NCI-H187 (cell line): ENCODE data around the gene P2RY8.
"Not testable (repeated sequence)": the region's sequence is repeated elsewhere in the genome, so short reads cannot be mapped to it uniquely, and the experiment has no call there.

Experiments
- DNase-seq, 2 experiments: peaks; one replicate each; lab custom pipeline; 2025; lab: John Stamatoyannopoulos, UW

The P2RY8 gene

GRCh38 chrX:1444561-1445500 lies 92.2 kb downstream of the P2RY8 start:
- DNase-seq, result no peak

DNA sequence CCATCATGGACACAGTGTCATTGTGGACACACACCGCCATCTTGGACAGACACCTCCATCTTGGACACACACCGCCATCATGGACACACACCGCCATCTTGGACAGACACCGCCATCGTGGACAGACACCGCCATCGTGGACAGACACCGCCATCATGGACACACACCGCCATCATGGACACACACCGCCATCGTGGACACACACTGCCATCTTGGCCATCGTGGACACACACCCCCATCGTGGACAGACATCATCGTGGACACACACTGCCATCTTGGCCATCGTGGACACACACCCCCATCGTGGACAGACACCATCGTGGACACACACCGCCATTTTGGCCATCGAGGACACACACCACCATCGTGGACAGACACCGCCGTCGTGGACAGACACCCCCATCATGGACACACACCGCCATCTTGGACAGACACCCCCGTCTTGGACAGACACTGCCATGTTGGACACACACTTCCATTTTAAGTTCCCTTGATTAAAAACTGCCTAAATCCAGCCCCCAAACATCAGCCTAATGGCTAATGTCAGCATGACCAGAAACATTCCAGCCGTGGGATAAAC lies 93.4 kb downstream of the P2RY8 start:
- DNase-seq, result no peak

DNA sequence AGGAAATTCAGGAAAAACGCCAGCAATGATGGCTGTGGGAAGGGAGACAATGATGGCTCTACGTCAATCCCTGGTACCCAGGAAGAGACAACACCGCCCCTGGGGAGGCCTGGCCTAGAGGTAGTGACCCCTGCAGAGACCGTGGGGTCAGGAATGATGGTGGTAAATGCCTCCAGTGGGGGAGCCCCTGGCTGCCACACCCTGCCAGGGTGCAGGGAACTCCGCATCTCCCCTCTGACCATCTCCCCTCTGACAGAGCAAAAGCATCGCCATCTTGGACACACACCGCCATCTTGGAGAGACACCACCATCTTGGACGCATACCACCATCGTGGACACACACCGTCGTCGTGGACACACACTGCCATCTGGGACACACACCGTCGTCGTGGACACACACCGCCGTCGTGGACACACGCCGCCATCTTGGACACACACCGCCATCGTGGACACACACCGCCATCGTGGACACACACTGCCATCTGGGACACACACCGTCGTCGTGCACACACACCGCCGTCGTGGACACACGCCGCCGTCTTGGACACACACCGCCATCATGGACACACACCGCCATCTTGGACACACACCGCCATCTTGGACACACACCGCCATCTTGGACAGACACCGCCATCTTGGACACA lies 94.1 kb downstream of the P2RY8 start:
- no peak for DNase-seq

DNA sequence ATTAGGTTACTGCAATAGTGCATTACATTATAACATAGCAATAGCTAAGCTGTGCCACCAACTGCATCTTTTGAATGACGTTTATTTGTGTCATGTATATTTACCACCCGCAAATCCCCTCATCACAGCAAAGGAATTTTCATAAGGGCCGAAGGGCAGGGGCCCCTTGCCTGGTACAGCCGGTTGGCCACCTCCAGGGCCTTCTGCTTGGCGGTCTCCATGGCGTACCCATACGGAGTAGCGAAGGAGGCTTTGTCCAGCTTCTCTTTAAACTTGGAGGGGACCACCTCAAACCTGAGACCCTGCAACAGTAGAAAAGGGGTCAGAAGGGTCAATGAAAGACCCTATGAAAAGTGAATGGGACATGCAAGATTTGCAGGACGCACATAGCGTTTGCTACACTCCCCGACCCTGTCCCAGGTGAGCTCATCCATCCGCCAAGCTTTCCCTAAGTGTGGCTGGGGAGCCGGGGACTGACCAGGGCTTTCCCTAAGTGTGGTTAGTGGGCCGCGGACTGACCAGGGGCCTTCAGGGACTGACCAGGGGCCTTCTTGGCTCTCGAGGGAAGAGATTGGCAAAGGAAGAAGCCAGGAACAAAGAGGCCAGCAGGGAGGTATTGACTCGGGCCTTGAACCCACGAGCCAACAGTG lies 94.8 kb downstream of the P2RY8 start:
- DNase-seq, result no peak

DNA sequence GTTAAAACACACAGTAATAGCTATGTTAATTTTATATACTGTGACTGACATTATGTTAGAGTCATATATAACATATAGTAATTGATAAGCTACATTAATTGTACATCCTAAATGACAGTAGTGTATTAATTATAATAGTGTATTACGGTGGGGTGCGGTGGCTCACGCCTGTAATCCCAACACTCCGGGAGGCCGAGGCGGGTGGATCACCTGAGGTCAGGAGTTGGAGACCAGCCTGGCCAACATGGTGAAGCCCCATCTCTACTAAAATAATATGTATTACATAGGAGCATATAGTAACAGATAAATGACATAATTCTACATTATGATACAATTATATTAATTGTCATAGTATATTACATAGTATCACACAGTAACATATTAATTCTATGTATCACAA lies 96.5 kb downstream of the P2RY8 start:
- no peak for DNase-seq

- no peak for DNase-seq
These were observed 101.6 kb downstream of the P2RY8 start for GRCh38 chrX:1435241-1435895.

DNA sequence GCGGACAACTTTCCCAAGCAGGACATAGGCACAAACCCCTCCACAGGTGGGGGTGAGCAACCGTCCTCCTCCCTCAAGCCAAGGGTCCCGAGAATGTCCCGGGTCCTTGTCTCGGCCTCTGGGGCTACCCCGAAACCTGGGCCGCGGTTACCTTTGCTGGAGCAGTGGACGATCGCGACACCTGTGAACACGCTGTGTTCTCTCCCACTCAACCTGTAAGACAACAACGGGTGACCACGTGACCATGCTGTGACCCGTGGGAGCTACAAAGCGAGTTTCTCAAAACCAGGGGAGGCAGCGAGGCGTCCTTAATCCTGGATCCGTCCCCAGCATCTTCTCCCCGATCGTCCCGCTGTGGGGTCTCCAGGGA lies 102.1 kb downstream of the P2RY8 start:
- DNase-seq, result no peak

DNA sequence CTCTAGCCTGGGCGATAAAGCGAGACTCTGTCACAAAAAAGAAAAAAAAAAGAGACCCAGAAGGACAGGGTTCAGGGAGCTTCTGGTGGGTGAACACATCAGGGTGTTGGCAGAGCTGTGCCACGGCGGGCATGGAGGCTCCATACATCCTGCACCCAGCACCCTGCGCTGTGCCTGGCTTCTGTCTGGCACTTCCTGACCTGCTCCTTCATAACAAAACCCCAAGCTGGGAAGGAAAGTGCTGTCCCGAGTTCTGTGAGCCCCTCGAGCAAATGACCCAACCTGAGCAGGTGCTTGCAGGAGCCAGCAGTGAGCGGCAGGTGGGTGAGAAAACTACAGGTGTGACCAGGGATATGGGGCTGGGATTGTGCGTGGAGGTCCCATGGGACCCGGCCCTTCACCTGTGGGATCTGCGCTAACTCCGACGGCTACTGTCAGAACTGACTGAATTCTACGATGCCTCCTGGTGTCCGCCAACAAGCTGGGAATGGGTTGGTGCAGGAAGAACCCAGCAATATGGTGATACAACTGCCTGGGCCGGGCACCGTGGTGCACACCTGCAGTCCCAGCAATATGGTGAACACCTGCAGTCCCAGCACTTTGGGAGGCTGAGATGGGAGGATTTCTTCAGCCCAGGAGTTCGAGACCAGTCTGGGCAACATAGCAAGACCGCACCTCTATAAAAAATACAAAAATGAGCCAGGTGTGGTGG lies 103.2 kb downstream of the P2RY8 start:
- no peak for DNase-seq

DNA sequence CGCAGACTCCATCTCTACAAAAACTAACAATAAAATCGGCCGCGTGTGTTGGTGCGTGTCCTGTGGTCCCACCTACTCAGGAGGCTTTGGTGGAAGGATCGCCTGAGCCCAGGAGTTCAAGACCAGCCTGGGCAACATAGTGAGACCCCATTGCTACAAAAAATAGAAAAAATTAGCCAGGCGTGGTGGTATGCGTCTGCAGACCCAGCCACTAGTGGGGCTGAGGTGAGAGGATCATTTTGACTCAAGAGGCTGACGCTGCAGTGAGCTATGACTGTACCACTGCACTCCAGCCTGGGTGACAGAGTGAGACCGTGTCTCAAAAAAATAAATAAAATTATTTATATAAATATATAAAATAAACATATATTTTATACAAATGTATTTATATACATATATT lies 106.5 kb downstream of the P2RY8 start:
- no peak for DNase-seq

DNA sequence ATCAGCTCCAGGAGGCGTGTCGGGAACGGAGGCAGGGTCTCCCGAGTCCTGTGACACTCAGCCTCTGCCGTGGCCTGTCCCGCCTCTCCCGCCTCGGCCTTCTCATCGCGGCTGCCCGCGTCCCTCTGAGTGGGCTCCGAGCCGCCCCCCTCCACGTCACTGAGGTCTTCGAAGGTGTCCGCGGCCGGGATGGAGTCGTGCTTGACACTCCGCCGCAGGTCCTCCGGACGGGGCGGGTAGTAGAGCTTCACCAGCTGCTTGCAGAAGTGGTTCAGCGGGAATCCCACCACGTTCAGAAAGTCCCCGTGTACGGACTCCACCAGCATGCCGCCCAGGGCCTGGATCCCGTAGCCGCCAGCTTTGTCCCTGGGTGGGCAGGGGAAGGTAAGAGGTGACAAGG lies 109.2 kb downstream of the P2RY8 start:
- DNase-seq, result no peak

- DNase-seq, result not testable (repeated sequence)
These were observed 110.7 kb downstream of the P2RY8 start for GRCh38 chrX:1426321-1426720.

- DNase-seq, result no peak
These were observed 111.6 kb downstream of the P2RY8 start for GRCh38 chrX:1425381-1425780.

GRCh38 chrX:1424147-1424851 lies 112.7 kb downstream of the P2RY8 start:
- DNase-seq, result no peak

- DNase-seq, result no peak
These were observed 113.8 kb downstream of the P2RY8 start for GRCh38 chrX:1423215-1423614.

- DNase-seq, result no peak
These were observed 114.9 kb downstream of the P2RY8 start for GRCh38 chrX:1422135-1422465.

DNA sequence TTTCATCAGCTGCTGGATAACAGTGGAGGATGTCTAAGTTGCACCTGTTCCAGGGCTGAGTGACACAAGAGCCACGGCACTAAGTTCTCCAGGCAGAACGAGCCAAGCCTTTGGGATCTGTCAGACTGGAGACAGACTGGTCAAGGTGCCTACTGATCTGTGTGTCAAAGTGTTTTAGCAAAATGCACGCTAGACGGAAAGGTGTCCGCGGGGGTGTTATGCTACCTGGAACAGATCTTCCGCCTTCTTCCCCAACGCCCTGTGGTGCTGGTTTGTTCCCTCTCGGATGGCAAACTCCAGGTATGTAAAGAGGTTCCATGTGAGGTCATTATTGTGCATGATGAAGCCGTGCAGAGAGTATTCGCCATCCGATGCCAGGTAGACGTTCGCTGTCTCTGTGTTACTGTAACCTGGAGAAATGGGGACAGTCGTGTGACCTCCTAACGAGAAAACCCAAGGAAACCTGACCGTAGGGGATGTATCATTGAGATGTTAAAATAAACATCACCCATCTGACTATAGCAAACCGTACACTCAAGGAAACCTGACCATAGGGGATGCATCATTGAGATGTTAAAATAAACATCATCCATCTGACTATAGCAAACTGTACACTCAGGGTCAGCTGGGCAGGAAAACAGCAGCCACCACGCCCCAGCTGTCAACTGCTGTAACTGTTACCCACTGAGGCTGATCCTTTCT lies 115.4 kb downstream of the P2RY8 start:
- no peak for DNase-seq

- no peak for DNase-seq
These were observed 116.6 kb downstream of the P2RY8 start for GRCh38 chrX:1420371-1420770.

DNA sequence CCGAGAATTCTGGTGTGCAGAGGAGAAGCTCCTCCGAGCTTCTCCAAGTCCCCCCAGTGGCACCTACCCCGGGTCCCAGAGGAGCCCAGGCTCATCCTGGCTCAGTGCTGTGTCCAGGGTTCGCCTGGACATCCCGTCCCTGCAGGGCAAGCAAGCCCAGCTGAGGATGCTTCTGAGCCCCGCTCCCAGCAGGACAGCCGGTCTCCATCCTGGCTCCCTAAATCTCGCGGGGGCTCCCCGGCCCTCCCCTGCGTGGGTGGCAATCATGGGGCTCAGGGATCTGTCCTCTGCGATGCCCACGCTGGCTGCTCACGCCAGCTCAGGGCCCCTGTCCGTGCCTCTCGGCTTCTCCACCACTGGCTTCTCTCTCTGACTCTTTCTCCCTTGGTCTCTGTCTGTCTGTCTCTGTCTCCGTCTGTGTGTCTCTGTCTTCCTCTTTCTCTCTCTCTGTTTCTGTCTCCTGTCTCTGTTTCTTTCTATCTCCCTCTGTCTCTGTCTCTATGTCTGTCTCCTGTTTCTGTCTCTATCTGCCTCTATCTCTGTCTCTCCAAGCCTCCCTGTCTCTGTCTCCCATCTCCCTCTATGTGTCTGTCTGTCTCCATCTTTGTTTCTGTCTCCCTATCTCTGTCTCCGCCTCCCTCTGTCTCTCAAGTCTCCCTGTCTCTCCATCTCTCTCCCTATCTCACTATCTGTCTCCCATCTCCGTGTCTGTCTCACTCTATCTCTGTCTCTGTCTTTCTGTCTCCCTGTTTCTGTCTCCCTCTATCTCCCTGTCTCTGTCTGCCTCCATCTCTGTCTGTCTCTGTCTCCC lies 117.2 kb downstream of the P2RY8 start:
- DNase-seq, result no peak

- DNase-seq, result no peak
These were observed 118.0 kb downstream of the P2RY8 start for GRCh38 chrX:1418901-1419544.
